ENCODE data around the gene RAMP3. TPM values are rescaled to one million over a fixed set of nuclear protein-coding genes. Genes with fewer than 3 reads are reported as not detected.
A peak's percentile ranks its signal among the peaks of the same experiment; 100 is the strongest.

The RAMP3 gene
- total and polyA plus RNA-seq, 10 of the 15 experiments (the other 5 are each of a cell fraction or from before 2014, with no cell fraction given), result not detected

GRCh38 chr7:45216622-45217165 lies 59.1 kb downstream of the RAMP3 start:
- Histone ChIP-seq H3K9me3 (replicated peaks; ENCODE audit: control insufficient read depth, insufficient read depth, low read length) (no peaks in the 10 kb centered on the region), H4K20me1 (ENCODE audit: control insufficient read depth, insufficient read depth) (no peaks in the 10 kb centered on the region), H3K27me3 (replicated peaks in 1 of 2; ENCODE audit: control insufficient read depth in 2 of 2, insufficient read depth in 2 of 2, low read length in 1 of 2) (no peaks in the 10 kb centered on the region; a peak in 1 of 4 replicates), H3K4me1 (ENCODE audit: control insufficient read depth, insufficient read depth, low read length) (no peaks in the 10 kb centered on the region), H3K9ac (ENCODE audit: control insufficient read depth, insufficient read depth, low read length) (no peak overlapping the region), H3K79me2 (ENCODE audit: control insufficient read depth, insufficient read depth, low read length) (no peaks in the 10 kb centered on the region), H3K36me3 (ENCODE audit: control insufficient read depth in 2 of 2, insufficient read depth in 2 of 2, low read length in 1 of 2) (no peaks in the 10 kb centered on the region), H2AFZ (ENCODE audit: control insufficient read depth, low read depth, low read length) (no peak overlapping the region), H3K4me3 (no peak overlapping the region), H3K4me2 (ENCODE audit: control insufficient read depth, insufficient read depth) (no peak overlapping the region), H3K27ac (ENCODE audit: control insufficient read depth, insufficient read depth) (no peak overlapping the region)
- intact Hi-C loops (cut with micrococcal nuclease; ENCODE audit: unreplicated experiment) (no loop called here), in situ Hi-C loops (cut with MboI) (no loop called here)
- BruUV-seq (replicated peaks), result no TSS peak
- 14% methylated on average over 10 of the region's 11 CpGs for WGBS (ENCODE audit: insufficient coverage, insufficient replicate concordance, low lambda C conversion rate, missing lambda C conversion rate)
- ChIA-PET RAD21 (ENCODE audit: unreplicated experiment) (no interaction called here), SMC1A (ENCODE audit: uncharacterized antibody, unreplicated experiment) (interaction anchor here (1.3 kb wide), 1 partner anchor 11 kb away, joined by 3 read pairs; no protein-coding TSS in a partner anchor), CTCF (no interaction called here), POLR2A (no interaction called here)
- ATAC-seq (no peak), FAIRE-seq (no peak), DNase-seq (ENCODE audit: low read depth, low spot score) (no peak)
- TF ChIP-seq SUZ12 (IDR thresholded peaks at IDR 0.05; ENCODE audit: unreplicated experiment), result no peak
- no peak for TF ChIP-seq SPI1 (IDR thresholded peaks at IDR 0.05; ENCODE audit: borderline replicate concordance, insufficient read depth, low read depth, low read length)

- H3K4me3 ChIP-seq, result no peak overlapping the region
- H4K20me1 ChIP-seq (ENCODE audit: control insufficient read depth, insufficient read depth), result no peaks in the 10 kb centered on the region
- ChIA-PET POLR2A (no interaction called here), SMC1A (ENCODE audit: uncharacterized antibody, unreplicated experiment) (no interaction called here), CTCF (no interaction called here), RAD21 (ENCODE audit: unreplicated experiment) (no interaction called here)
- BruUV-seq (replicated peaks), result no TSS peak
- no peaks in the 10 kb centered on the region; a peak in 1 of 4 replicates for H3K27me3 ChIP-seq (replicated peaks in 1 of 2; ENCODE audit: control insufficient read depth in 2 of 2, insufficient read depth in 2 of 2, low read length in 1 of 2)
- H3K4me1 ChIP-seq (ENCODE audit: control insufficient read depth, insufficient read depth, low read length), result no peaks in the 10 kb centered on the region
- intact Hi-C loops (cut with micrococcal nuclease; ENCODE audit: unreplicated experiment), result no loop called here
- in situ Hi-C loops (cut with MboI), result no loop called here
- no peak overlapping the region for H2AFZ ChIP-seq (ENCODE audit: control insufficient read depth, low read depth, low read length)
- FAIRE-seq (no peak), ATAC-seq (peak; percentile 30; the same call in 2 of the 3 replicates), DNase-seq (ENCODE audit: low read depth, low spot score) (no peak)
- H3K9ac ChIP-seq (ENCODE audit: control insufficient read depth, insufficient read depth, low read length), result no peak overlapping the region
- H3K9me3 ChIP-seq (replicated peaks; ENCODE audit: control insufficient read depth, insufficient read depth, low read length), result no peaks in the 10 kb centered on the region
- no peaks in the 10 kb centered on the region for H3K36me3 ChIP-seq (ENCODE audit: control insufficient read depth in 2 of 2, insufficient read depth in 2 of 2, low read length in 1 of 2)
- no peaks in the 10 kb centered on the region for H3K79me2 ChIP-seq (ENCODE audit: control insufficient read depth, insufficient read depth, low read length)
- 33% methylated on average over 6 of the region's 6 CpGs for WGBS (ENCODE audit: insufficient coverage, insufficient replicate concordance, low lambda C conversion rate, missing lambda C conversion rate)
- no peak overlapping the region for H3K4me2 ChIP-seq (ENCODE audit: control insufficient read depth, insufficient read depth)
- H3K27ac ChIP-seq (ENCODE audit: control insufficient read depth, insufficient read depth), result no peak overlapping the region
- TF ChIP-seq KDM1A (IDR thresholded peaks at IDR 0.05; ENCODE audit: borderline replicate concordance) (no peak), ZNF274 (IDR thresholded peaks at IDR 0.05; ENCODE audit: insufficient read depth, insufficient read length) (no peak), RAD21 (IDR thresholded peaks at IDR 0.05; ENCODE audit: insufficient read depth, low read depth, low read length) (0 out of 2 replicates have a peak, but pooled peaks have one; percentile 5), ATF3 (IDR thresholded peaks at IDR 0.05; ENCODE audit: borderline replicate concordance, extremely low read depth, low read depth, low read length) (no peak), ZBTB40 (IDR thresholded peaks at IDR 0.05; ENCODE audit: borderline replicate concordance) (no peak), NFXL1 (IDR thresholded peaks at IDR 0.05; ENCODE audit: borderline replicate concordance) (no peak)
Observed at GRCh38 chr7:45217358-45217757, 59.8 kb downstream of the RAMP3 start.

Data from GM12878 (cell line).